ENCODE measurements around the gene NOP10.

- TF ChIP-seq, protein P1, sequence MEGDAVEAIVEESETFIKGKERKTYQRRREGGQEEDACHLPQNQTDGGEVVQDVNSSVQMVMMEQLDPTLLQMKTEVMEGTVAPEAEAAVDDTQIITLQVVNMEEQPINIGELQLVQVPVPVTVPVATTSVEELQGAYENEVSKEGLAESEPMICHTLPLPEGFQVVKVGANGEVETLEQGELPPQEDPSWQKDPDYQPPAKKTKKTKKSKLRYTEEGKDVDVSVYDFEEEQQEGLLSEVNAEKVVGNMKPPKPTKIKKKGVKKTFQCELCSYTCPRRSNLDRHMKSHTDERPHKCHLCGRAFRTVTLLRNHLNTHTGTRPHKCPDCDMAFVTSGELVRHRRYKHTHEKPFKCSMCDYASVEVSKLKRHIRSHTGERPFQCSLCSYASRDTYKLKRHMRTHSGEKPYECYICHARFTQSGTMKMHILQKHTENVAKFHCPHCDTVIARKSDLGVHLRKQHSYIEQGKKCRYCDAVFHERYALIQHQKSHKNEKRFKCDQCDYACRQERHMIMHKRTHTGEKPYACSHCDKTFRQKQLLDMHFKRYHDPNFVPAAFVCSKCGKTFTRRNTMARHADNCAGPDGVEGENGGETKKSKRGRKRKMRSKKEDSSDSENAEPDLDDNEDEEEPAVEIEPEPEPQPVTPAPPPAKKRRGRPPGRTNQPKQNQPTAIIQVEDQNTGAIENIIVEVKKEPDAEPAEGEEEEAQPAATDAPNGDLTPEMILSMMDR (conservative IDR thresholded peaks at IDR 0.05) = no peak
- TF ChIP-seq ZFX (IDR thresholded peaks at IDR 0.05) = no peak
These were observed 10.3 kb downstream of the NOP10 start for GRCh38 chr15:34332553-34333120.

Measured in C4-2B (cell line).